Smooth muscle cell (in vitro differentiated cells): ENCODE data around the gene C3orf18. TPM values are rescaled to one million over a fixed set of nuclear protein-coding genes. Genes with fewer than 3 reads are reported as not detected.

Experiments
- DNase-seq: peaks from one replicate; lab custom pipeline; 2025; ENCODE audit not compliant: unreplicated experiment; lab: John Stamatoyannopoulos, UW
- H2AFZ ChIP-seq: fragments of 200-600 bp; sonication (generic); 2 replicates; pipeline ENCODE4 v1.6.0; 2016; ENCODE audit warnings: antibody characterized with exemption, low read depth, mild to moderate bottlenecking
- H3F3A ChIP-seq: fragments of 200-600 bp; sonication (generic); 2 replicates; pipeline ENCODE4 v1.6.0; 2017; ENCODE audit warnings: antibody characterized with exemption, low read depth
- H3K27ac ChIP-seq: fragments of 200-600 bp; sonication (generic); 2 replicates; pipeline ENCODE4 v1.5.1; 2016; ENCODE audit warnings: low read depth, mild to moderate bottlenecking
- H3K27me3 ChIP-seq: fragments of 200-600 bp; sonication (generic); 2 replicates; pipeline ENCODE4 v1.6.1; 2016; ENCODE audit warnings: low read depth, mild to moderate bottlenecking
- H3K36me3 ChIP-seq: fragments of 200-600 bp; sonication (generic); 2 replicates; pipeline ENCODE4 v1.5.1; 2016; ENCODE audit warnings: low read depth
- H3K4me1 ChIP-seq: fragments of 200-600 bp; sonication (generic); 2 replicates; pipeline ENCODE4 v1.5.1; 2016; ENCODE audit warnings: low read depth
- H3K4me2 ChIP-seq: fragments of 200-600 bp; sonication (generic); 2 replicates; pipeline ENCODE4 v1.6.0; 2016; ENCODE audit warnings: mild to moderate bottlenecking
- H3K4me3 ChIP-seq: fragments of 200-600 bp; sonication (generic); 2 replicates; pipeline ENCODE4 v1.5.1; 2016; ENCODE audit warnings: mild to moderate bottlenecking
- H3K79me2 ChIP-seq: fragments of 200-600 bp; sonication (generic); 2 replicates; pipeline ENCODE4 v1.6.0; 2016; ENCODE audit warnings: low read depth, mild to moderate bottlenecking
- H3K9ac ChIP-seq: fragments of 200-600 bp; sonication (generic); 2 replicates; pipeline ENCODE4 v1.6.0; 2016; ENCODE audit warnings: low read depth
- H3K9me3 ChIP-seq: fragments of 200-600 bp; sonication (generic); replicated peaks from 2 replicates; pipeline ENCODE4 v1.5.1; 2016; ENCODE audit warnings: low read depth
- H4K20me1 ChIP-seq: fragments of 200-600 bp; sonication (generic); 2 replicates; pipeline ENCODE4 v1.6.0; 2016; ENCODE audit warnings: low read depth
- WGBS: methylation state at CpG from one replicate; pipeline ENCODE4 v1.1.7; 2016; ENCODE audit warnings: low lambda C conversion rate; 5-methylcytosine and 5-hydroxymethylcytosine counted together
- polyA plus RNA-seq: library from polyadenylated mRNA; unstranded; fragments of >200 nt; fragmentation: Nextera tagmentation; extraction: Ambion mirVana; gene quantifications from 2 replicates; pipeline ENCODE4 v1.2.1, GENCODE V29; 2016
- total RNA-seq: library from RNA; depleted of rRNA; stranded (reverse); fragments of >200 nt; gene quantifications from 2 replicates; pipeline ENCODE4 v1.2.3, GENCODE V29; 2014
- TF ChIP-seq, protein P1 (sequence below): fragments of 200-600 bp; sonication (generic); IDR thresholded peaks from 2 replicates; pipeline ENCODE4 v1.5.1; 2017; ENCODE audit warnings: borderline replicate concordance, mild to moderate bottlenecking, antibody characterized with exemption; ENCODE audit not compliant: insufficient read depth, poor library complexity, severe bottlenecking

Gene C3orf18
- total and polyA plus RNA-seq, 2 experiments from 2014 or later, result 8.7 to 20.0 TPM

DNA sequence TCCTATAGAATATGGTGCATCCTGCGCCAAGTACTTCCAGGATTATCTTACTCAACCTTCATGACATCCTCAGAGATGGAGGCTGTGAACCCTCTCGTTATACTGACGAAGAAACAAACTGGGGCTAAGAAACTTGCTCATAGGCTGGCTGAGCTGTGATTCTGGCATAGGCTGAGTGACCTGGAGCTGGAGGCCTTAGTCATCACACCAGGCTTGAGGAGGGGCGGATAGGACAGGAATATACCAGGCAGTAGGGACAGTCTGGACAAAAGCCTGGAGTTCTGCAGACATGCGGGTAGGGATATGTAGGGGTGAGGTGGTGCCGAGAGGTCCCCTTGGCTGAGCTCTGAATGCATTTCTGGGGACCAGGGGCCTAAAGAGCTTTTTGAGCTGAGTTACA lies 19.8 kb upstream of the C3orf18 start:
- no peak overlapping the region for H3K9ac ChIP-seq
- no peak overlapping the region for H3K4me2 ChIP-seq
- no peaks in the 10 kb centered on the region for H3K9me3 ChIP-seq
- H2AFZ ChIP-seq, result no peak overlapping the region
- no peaks in the 10 kb centered on the region for H3F3A ChIP-seq
- no peaks in the 10 kb centered on the region for H3K36me3 ChIP-seq
- TF ChIP-seq, protein P1, sequence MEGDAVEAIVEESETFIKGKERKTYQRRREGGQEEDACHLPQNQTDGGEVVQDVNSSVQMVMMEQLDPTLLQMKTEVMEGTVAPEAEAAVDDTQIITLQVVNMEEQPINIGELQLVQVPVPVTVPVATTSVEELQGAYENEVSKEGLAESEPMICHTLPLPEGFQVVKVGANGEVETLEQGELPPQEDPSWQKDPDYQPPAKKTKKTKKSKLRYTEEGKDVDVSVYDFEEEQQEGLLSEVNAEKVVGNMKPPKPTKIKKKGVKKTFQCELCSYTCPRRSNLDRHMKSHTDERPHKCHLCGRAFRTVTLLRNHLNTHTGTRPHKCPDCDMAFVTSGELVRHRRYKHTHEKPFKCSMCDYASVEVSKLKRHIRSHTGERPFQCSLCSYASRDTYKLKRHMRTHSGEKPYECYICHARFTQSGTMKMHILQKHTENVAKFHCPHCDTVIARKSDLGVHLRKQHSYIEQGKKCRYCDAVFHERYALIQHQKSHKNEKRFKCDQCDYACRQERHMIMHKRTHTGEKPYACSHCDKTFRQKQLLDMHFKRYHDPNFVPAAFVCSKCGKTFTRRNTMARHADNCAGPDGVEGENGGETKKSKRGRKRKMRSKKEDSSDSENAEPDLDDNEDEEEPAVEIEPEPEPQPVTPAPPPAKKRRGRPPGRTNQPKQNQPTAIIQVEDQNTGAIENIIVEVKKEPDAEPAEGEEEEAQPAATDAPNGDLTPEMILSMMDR, result no peak
- WGBS, result 91% methylated on average over 6 of the region's 6 CpGs
- H3K4me3 ChIP-seq, result no peak overlapping the region
- DNase-seq, result no peak
- H3K79me2 ChIP-seq, result no peaks in the 10 kb centered on the region
- no peaks in the 10 kb centered on the region for H3K4me1 ChIP-seq
- H3K27me3 ChIP-seq, result no peaks in the 10 kb centered on the region
- H4K20me1 ChIP-seq, result no peaks in the 10 kb centered on the region
- H3K27ac ChIP-seq, result no peak overlapping the region

- 100% methylated on average over 3 of the region's 3 CpGs for WGBS
- no peaks in the 10 kb centered on the region for H3K36me3 ChIP-seq
- TF ChIP-seq, protein P1, result no peak
These were observed 19.2 kb upstream of the C3orf18 start for GRCh38 chr3:50586763-50587070.

GRCh38 chr3:50585919-50586762 lies 18.6 kb upstream of the C3orf18 start:
- Histone ChIP-seq H3K4me1 (no peaks in the 10 kb centered on the region), H3K79me2 (no peaks in the 10 kb centered on the region), H3K4me2 (no peak overlapping the region), H3K9ac (no peak overlapping the region), H3K4me3 (no peak overlapping the region), H3F3A (no peaks in the 10 kb centered on the region), H4K20me1 (no peaks in the 10 kb centered on the region), H3K27me3 (no peaks in the 10 kb centered on the region), H2AFZ (no peak overlapping the region), H3K9me3 (no peaks in the 10 kb centered on the region), H3K27ac (no peak overlapping the region), H3K36me3 (no peaks in the 10 kb centered on the region)
- no peak for DNase-seq
- 95% methylated on average over 6 of the region's 6 CpGs for WGBS
- TF ChIP-seq, protein P1, result no peak

More at GRCh38 chr3:50586763-50587070, 19.2 kb upstream of the C3orf18 start:
- Histone ChIP-seq H3K27ac (no peak overlapping the region), H4K20me1 (no peaks in the 10 kb centered on the region), H3K9me3 (no peaks in the 10 kb centered on the region), H3K4me2 (no peak overlapping the region), H3K4me3 (no peak overlapping the region), H2AFZ (no peak overlapping the region), H3K79me2 (no peaks in the 10 kb centered on the region), H3K4me1 (no peaks in the 10 kb centered on the region), H3F3A (no peaks in the 10 kb centered on the region), H3K9ac (no peak overlapping the region), H3K27me3 (no peaks in the 10 kb centered on the region)
- no peak for DNase-seq

GRCh38 chr3:50584391-50584790 lies 16.8 kb upstream of the C3orf18 start:
- WGBS, result 83% methylated on average over 2 of the region's 2 CpGs

More at GRCh38 chr3:50584391-50584790, 16.8 kb upstream of the C3orf18 start:
- no peak for DNase-seq
- H2AFZ ChIP-seq, result no peak overlapping the region
- no peaks in the 10 kb centered on the region for H3K36me3 ChIP-seq
- H3K79me2 ChIP-seq, result no peaks in the 10 kb centered on the region
- H3K27me3 ChIP-seq, result no peaks in the 10 kb centered on the region
- no peaks in the 10 kb centered on the region for H3F3A ChIP-seq
- H3K27ac ChIP-seq, result no peak overlapping the region
- no peak overlapping the region for H3K4me2 ChIP-seq
- H3K4me3 ChIP-seq, result no peak overlapping the region
- no peaks in the 10 kb centered on the region for H3K9me3 ChIP-seq
- H3K4me1 ChIP-seq, result no peaks in the 10 kb centered on the region
- TF ChIP-seq, protein P1, result no peak
- no peaks in the 10 kb centered on the region for H4K20me1 ChIP-seq
- H3K9ac ChIP-seq, result no peak overlapping the region
